IgD-negative memory B cell (primary cell): Measurements from ENCODE around the gene COL3A1. TPM values are rescaled to one million over a fixed set of nuclear protein-coding genes. Genes with fewer than 3 reads are reported as not detected.

Experiments
- H3K27ac Mint-ChIP-seq, 3 donors: one replicate each; pipeline ENCODE4 v1.8.0; 2020 to 2022; ENCODE audit warnings: mild to moderate bottlenecking in 3 of 3, mixed read lengths in 3 of 3, moderate library complexity in 1 of 3
- H3K27me3 Mint-ChIP-seq: one replicate; pipeline ENCODE4 v1.8.0; 2021; ENCODE audit warnings: mixed read lengths
- H3K36me3 Mint-ChIP-seq: one replicate; pipeline ENCODE4 v1.8.0; 2020; ENCODE audit warnings: mild to moderate bottlenecking, mixed read lengths
- H3K4me1 Mint-ChIP-seq, 3 donors: one replicate each; pipeline ENCODE4 v1.8.0; 2020 to 2022; ENCODE audit warnings: mixed read lengths in 3 of 3, mild to moderate bottlenecking in 1 of 3
- H3K4me3 Mint-ChIP-seq, 4 donors: one replicate each; pipeline ENCODE4 v1.8.0; 2020 to 2022; ENCODE audit warnings: mild to moderate bottlenecking in 4 of 4, mixed read lengths in 4 of 4, moderate library complexity in 3 of 4
- H3K9me3 Mint-ChIP-seq, 3 donors: one replicate each; pipeline ENCODE4 v1.8.0; 2020 to 2021; ENCODE audit warnings: mixed read lengths in 3 of 3, mild to moderate bottlenecking in 1 of 3
- polyA plus RNA-seq: library from polyadenylated mRNA; unstranded; fragments of 300-500 nt; fragmentation: Illumina TruSeq; gene quantifications from one replicate; pipeline ENCODE4 v1.2.3, GENCODE V29; 2021

COL3A1 gene
- polyA plus RNA-seq, 1 donor from 2014 or later: not detected

GRCh38 chr2:188984680-188985079 is 10.5 kb downstream of the COL3A1 start:
- H3K4me3 Mint-ChIP-seq: no peak overlapping the region
- no peak overlapping the region for H3K27ac Mint-ChIP-seq
- no peaks in the 10 kb centered on the region for H3K4me1 Mint-ChIP-seq
- H3K27me3 Mint-ChIP-seq: no peaks in the 10 kb centered on the region
- no peaks in the 10 kb centered on the region for H3K36me3 Mint-ChIP-seq
- H3K9me3 Mint-ChIP-seq: no peaks in the 10 kb centered on the region

- Mint-ChIP-seq H3K36me3 (no peaks in the 10 kb centered on the region), H3K9me3 (no peaks in the 10 kb centered on the region), H3K4me3 (no peak overlapping the region), H3K4me1 (no peaks in the 10 kb centered on the region), H3K27me3 (no peaks in the 10 kb centered on the region), H3K27ac (no peak overlapping the region)
Observed at GRCh38 chr2:188986839-188987238, 12.7 kb downstream of the COL3A1 start.

- Mint-ChIP-seq H3K4me3 (no peak overlapping the region), H3K9me3 (no peaks in the 10 kb centered on the region), H3K36me3 (no peaks in the 10 kb centered on the region), H3K4me1 (no peaks in the 10 kb centered on the region), H3K27me3 (no peaks in the 10 kb centered on the region), H3K27ac (no peak overlapping the region)
Observed at GRCh38 chr2:188993247-188993646, 19.1 kb downstream of the COL3A1 start.

- no peak overlapping the region for H3K4me3 Mint-ChIP-seq
- H3K9me3 Mint-ChIP-seq: peaks cover 0 to 2% (median 0%) of the 10 kb centered on the region in 3 donors
- H3K27me3 Mint-ChIP-seq: no peaks in the 10 kb centered on the region
- no peaks in the 10 kb centered on the region for H3K36me3 Mint-ChIP-seq
- no peak overlapping the region for H3K27ac Mint-ChIP-seq
- no peaks in the 10 kb centered on the region for H3K4me1 Mint-ChIP-seq
Observed at GRCh38 chr2:188997263-188997662, 23.1 kb downstream of the COL3A1 start.

- Mint-ChIP-seq H3K27ac (no peak overlapping the region), H3K27me3 (no peaks in the 10 kb centered on the region), H3K9me3 (peaks cover 0 to 2% (median 0%) of the 10 kb centered on the region in 3 donors), H3K36me3 (no peaks in the 10 kb centered on the region), H3K4me1 (no peaks in the 10 kb centered on the region), H3K4me3 (no peak overlapping the region)
Observed at GRCh38 chr2:189000221-189000620, 26.0 kb downstream of the COL3A1 start.

- no peak overlapping the region for H3K4me3 Mint-ChIP-seq
- no peaks in the 10 kb centered on the region for H3K36me3 Mint-ChIP-seq
- H3K4me1 Mint-ChIP-seq: no peaks in the 10 kb centered on the region
- no peaks in the 10 kb centered on the region for H3K27me3 Mint-ChIP-seq
- no peak overlapping the region for H3K27ac Mint-ChIP-seq
- peaks cover 0 to 2% (median 0%) of the 10 kb centered on the region in 3 donors for H3K9me3 Mint-ChIP-seq
Observed at GRCh38 chr2:189002079-189002478, 27.9 kb downstream of the COL3A1 start.

GRCh38 chr2:189008555-189009262 is 34.5 kb downstream of the COL3A1 start:
- Mint-ChIP-seq H3K27ac (no peak overlapping the region), H3K27me3 (no peaks in the 10 kb centered on the region), H3K4me1 (no peaks in the 10 kb centered on the region), H3K36me3 (no peaks in the 10 kb centered on the region), H3K9me3 (no peaks in the 10 kb centered on the region), H3K4me3 (no peak overlapping the region)

- Mint-ChIP-seq H3K27me3 (no peaks in the 10 kb centered on the region), H3K36me3 (no peaks in the 10 kb centered on the region), H3K4me1 (no peaks in the 10 kb centered on the region)
Observed at GRCh38 chr2:189010536-189010935, 36.4 kb downstream of the COL3A1 start.

GRCh38 chr2:189012351-189012750 is 38.2 kb downstream of the COL3A1 start:
- Mint-ChIP-seq H3K27ac (no peak overlapping the region), H3K4me3 (no peak overlapping the region), H3K9me3 (no peaks in the 10 kb centered on the region), H3K27me3 (no peaks in the 10 kb centered on the region), H3K4me1 (no peaks in the 10 kb centered on the region), H3K36me3 (peaks cover 2% of the 10 kb centered on the region)

More at GRCh38 chr2:189010536-189010935, 36.4 kb downstream of the COL3A1 start:
- Mint-ChIP-seq H3K27ac (no peak overlapping the region), H3K9me3 (no peaks in the 10 kb centered on the region), H3K4me3 (no peak overlapping the region)

GRCh38 chr2:189013031-189013430 is 38.9 kb downstream of the COL3A1 start:
- H3K27ac Mint-ChIP-seq: no peak overlapping the region
- no peak overlapping the region for H3K4me3 Mint-ChIP-seq
- H3K9me3 Mint-ChIP-seq: no peaks in the 10 kb centered on the region
- no peaks in the 10 kb centered on the region for H3K4me1 Mint-ChIP-seq
- no peaks in the 10 kb centered on the region for H3K27me3 Mint-ChIP-seq
- peaks cover 2% of the 10 kb centered on the region for H3K36me3 Mint-ChIP-seq

GRCh38 chr2:189013671-189014448 is 39.7 kb downstream of the COL3A1 start:
- Mint-ChIP-seq H3K4me1 (no peaks in the 10 kb centered on the region), H3K36me3 (peaks cover 2% of the 10 kb centered on the region), H3K4me3 (no peak overlapping the region), H3K27me3 (no peaks in the 10 kb centered on the region), H3K9me3 (no peaks in the 10 kb centered on the region), H3K27ac (no peak overlapping the region)

- Mint-ChIP-seq H3K4me1 (no peaks in the 10 kb centered on the region), H3K27ac (no peak overlapping the region), H3K36me3 (peaks cover 2% of the 10 kb centered on the region), H3K9me3 (no peaks in the 10 kb centered on the region), H3K27me3 (no peaks in the 10 kb centered on the region), H3K4me3 (no peak overlapping the region)
Observed at GRCh38 chr2:189014449-189015138, 40.4 kb downstream of the COL3A1 start.

- Mint-ChIP-seq H3K36me3 (peaks cover 4% of the 10 kb centered on the region), H3K27me3 (no peaks in the 10 kb centered on the region), H3K9me3 (no peaks in the 10 kb centered on the region), H3K4me1 (no peaks in the 10 kb centered on the region), H3K27ac (no peak overlapping the region), H3K4me3 (no peak overlapping the region)
Observed at GRCh38 chr2:189015359-189015758, 41.2 kb downstream of the COL3A1 start.

- peaks cover 4% of the 10 kb centered on the region for H3K36me3 Mint-ChIP-seq
- no peaks in the 10 kb centered on the region for H3K4me1 Mint-ChIP-seq
- no peak overlapping the region for H3K27ac Mint-ChIP-seq
- H3K9me3 Mint-ChIP-seq: no peaks in the 10 kb centered on the region
- no peak overlapping the region for H3K4me3 Mint-ChIP-seq
- H3K27me3 Mint-ChIP-seq: no peaks in the 10 kb centered on the region
Observed at GRCh38 chr2:189016311-189016861, 42.2 kb downstream of the COL3A1 start.

GRCh38 chr2:189018631-189019030 is 44.5 kb downstream of the COL3A1 start:
- H3K4me3 Mint-ChIP-seq: no peak overlapping the region
- peaks cover 4% of the 10 kb centered on the region for H3K36me3 Mint-ChIP-seq
- H3K4me1 Mint-ChIP-seq: no peaks in the 10 kb centered on the region
- H3K27ac Mint-ChIP-seq: no peak overlapping the region
- no peaks in the 10 kb centered on the region for H3K9me3 Mint-ChIP-seq
- H3K27me3 Mint-ChIP-seq: no peaks in the 10 kb centered on the region
